Panc1 (cell line): ENCODE results near the gene GAP43. TPM values are rescaled to one million over a fixed set of nuclear protein-coding genes. Genes with fewer than 3 reads are reported as not detected.

Experiments
- ATAC-seq: fragments of 200-7000 bp; cut with Tn5 transposase; 2 replicates; pipeline ENCODE4 v1.9.1; 2020; ENCODE audit warnings: mild to moderate bottlenecking, moderate library complexity
- BruUV-seq: library from RNA; stranded (reverse); fragments of 400-500 nt; replicated peaks from 2 replicates; lab custom pipeline; 2021; lab: Mats Ljungman, UMichigan
- CTCF ChIA-PET: fragments of 300-600 bp; sonication (Branson Sonifier 250); formaldehyde crosslinking; loops from one replicate; lab custom pipeline; 2022; ENCODE audit warnings: antibody characterized with exemption; lab: Charles Lee
- POLR2A ChIA-PET: fragments of 300-600 bp; sonication (Branson Sonifier 250); formaldehyde crosslinking; loops from one replicate; lab custom pipeline; 2022; ENCODE audit warnings: antibody characterized with exemption; lab: Charles Lee
- DNase-seq: peaks from one replicate; pipeline ENCODE4 v3.0.0-alpha.2; 2010; ENCODE audit warnings: low read depth, low spot score
- H3K27ac ChIP-seq: 2 replicates; pipeline ENCODE4 v1.5.1; 2011; ENCODE audit warnings: mild to moderate bottlenecking, low read length, inconsistent platforms
- H3K27me3 ChIP-seq: fragments of 200-500 bp; sonication (Bioruptor generic); 2 replicates; pipeline ENCODE4 v1.6.0; 2014; ENCODE audit warnings: low read length, inconsistent platforms; ENCODE audit not compliant: control insufficient read depth, insufficient read depth
- H3K36me3 ChIP-seq: fragments of 200-500 bp; sonication (Bioruptor generic); 2 replicates; pipeline ENCODE4 v1.5.1; 2014; ENCODE audit warnings: inconsistent platforms, mild to moderate bottlenecking, low read length, moderate library complexity; ENCODE audit not compliant: control insufficient read depth, insufficient read depth
- H3K4me1 ChIP-seq: 2 replicates; pipeline ENCODE4 v1.5.1; 2011; ENCODE audit warnings: inconsistent platforms, mild to moderate bottlenecking, low read length, moderate library complexity; ENCODE audit not compliant: control insufficient read depth, insufficient read depth
- H3K4me3 ChIP-seq, 2 experiments: 2 replicates each; pipeline ENCODE4 v1.5.1; 2011 to 2012; ENCODE audit warnings: low read depth in 2 of 2, low read length in 2 of 2, mild to moderate bottlenecking in 2 of 2, inconsistent platforms in 1 of 2, moderate library complexity in 1 of 2
- H3K9me3 ChIP-seq: fragments of 200-500 bp; sonication (Bioruptor generic); 2 replicates; pipeline ENCODE4 v1.5.1; 2014; ENCODE audit warnings: low read depth, mild to moderate bottlenecking, inconsistent platforms, low read length, moderate library complexity; ENCODE audit not compliant: control insufficient read depth, insufficient read depth
- CTCF ChIP-seq: fragments of 450-650 bp; IDR thresholded peaks from 2 replicates; pipeline ENCODE4 v1.5.1; 2017; ENCODE audit warnings: mild to moderate bottlenecking
- POLR2AphosphoS5 ChIP-seq: IDR thresholded peaks from 2 replicates; pipeline ENCODE4 v1.6.1; 2012; ENCODE audit warnings: mild to moderate bottlenecking, low read depth, low read length, moderate library complexity
- SIN3A ChIP-seq: IDR thresholded peaks from 2 replicates; pipeline ENCODE4 v1.6.1; 2012; ENCODE audit warnings: low read depth, mild to moderate bottlenecking, low read length, moderate library complexity, borderline replicate concordance; ENCODE audit not compliant: insufficient read depth
- TCF7L2 ChIP-seq: IDR thresholded peaks from 2 replicates; pipeline ENCODE4 v1.6.1; 2011; ENCODE audit warnings: mild to moderate bottlenecking, low read depth, low read length, inconsistent platforms
- in situ Hi-C: cut with HindIII; loops from 2 replicates; pipeline ENCODE4 v1.10.0; 2016; ENCODE audit warnings: low sequenced_read_pairs, low pct_unique_long_range_greater_than_20kb
- intact Hi-C: fragments of 100-400 bp; cut with micrococcal nuclease; formaldehyde crosslinking; loops from one replicate; pipeline ENCODE4 v1.10.0; 2022; ENCODE audit not compliant: unreplicated experiment
- total RNA-seq: library from RNA; stranded (reverse); gene quantifications from one replicate; pipeline ENCODE4 v1.2.1, GENCODE V29; 2021; ENCODE audit not compliant: unreplicated experiment
- TF ChIP-seq, protein P1 (sequence below), 2 experiments: IDR thresholded peaks; 2 replicates each; pipeline ENCODE4 v1.6.1; 2011 to 2012; ENCODE audit warnings: low read depth in 2 of 2, control low read depth in 1 of 2, low read length in 1 of 2, mild to moderate bottlenecking in 1 of 2, moderate library complexity in 1 of 2; ENCODE audit not compliant: insufficient read depth in 1 of 2

The GAP43 gene
- total RNA-seq, 1 experiment from 2014 or later: not detected

DNA sequence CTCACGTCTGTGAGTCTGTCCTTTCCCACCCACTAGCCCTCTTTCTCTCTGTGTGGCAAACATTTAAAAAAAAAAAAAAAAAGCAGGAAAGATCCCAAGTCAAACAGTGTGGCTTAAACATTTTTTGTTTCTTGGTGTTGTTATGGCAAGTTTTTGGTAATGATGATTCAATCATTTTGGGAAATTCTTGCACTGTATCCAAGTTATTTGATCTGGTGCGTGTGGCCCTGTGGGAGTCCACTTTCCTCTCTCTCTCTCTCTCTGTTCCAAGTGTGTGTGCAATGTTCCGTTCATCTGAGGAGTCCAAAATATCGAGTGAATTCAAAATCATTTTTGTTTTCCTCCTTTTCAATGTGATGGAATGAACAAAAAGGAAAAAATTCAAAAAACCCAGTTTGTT lies 97.7 kb downstream of the GAP43 start:
- no peak overlapping the region for H3K4me3 ChIP-seq
- intact Hi-C loops (no loop called here), in situ Hi-C loops (no loop called here)
- BruUV-seq: no TSS peak
- no peak for TF ChIP-seq TCF7L2
- no peak for TF ChIP-seq SIN3A
- TF ChIP-seq, protein P1, sequence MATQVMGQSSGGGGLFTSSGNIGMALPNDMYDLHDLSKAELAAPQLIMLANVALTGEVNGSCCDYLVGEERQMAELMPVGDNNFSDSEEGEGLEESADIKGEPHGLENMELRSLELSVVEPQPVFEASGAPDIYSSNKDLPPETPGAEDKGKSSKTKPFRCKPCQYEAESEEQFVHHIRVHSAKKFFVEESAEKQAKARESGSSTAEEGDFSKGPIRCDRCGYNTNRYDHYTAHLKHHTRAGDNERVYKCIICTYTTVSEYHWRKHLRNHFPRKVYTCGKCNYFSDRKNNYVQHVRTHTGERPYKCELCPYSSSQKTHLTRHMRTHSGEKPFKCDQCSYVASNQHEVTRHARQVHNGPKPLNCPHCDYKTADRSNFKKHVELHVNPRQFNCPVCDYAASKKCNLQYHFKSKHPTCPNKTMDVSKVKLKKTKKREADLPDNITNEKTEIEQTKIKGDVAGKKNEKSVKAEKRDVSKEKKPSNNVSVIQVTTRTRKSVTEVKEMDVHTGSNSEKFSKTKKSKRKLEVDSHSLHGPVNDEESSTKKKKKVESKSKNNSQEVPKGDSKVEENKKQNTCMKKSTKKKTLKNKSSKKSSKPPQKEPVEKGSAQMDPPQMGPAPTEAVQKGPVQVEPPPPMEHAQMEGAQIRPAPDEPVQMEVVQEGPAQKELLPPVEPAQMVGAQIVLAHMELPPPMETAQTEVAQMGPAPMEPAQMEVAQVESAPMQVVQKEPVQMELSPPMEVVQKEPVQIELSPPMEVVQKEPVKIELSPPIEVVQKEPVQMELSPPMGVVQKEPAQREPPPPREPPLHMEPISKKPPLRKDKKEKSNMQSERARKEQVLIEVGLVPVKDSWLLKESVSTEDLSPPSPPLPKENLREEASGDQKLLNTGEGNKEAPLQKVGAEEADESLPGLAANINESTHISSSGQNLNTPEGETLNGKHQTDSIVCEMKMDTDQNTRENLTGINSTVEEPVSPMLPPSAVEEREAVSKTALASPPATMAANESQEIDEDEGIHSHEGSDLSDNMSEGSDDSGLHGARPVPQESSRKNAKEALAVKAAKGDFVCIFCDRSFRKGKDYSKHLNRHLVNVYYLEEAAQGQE (IDR thresholded peaks at IDR 0.05; ENCODE audit: insufficient read depth in 1 of 2, low read depth in 2 of 2, low read length in 1 of 2): no peak
- TF ChIP-seq POLR2AphosphoS5: no peak
- no peak for TF ChIP-seq CTCF
- no peak for ATAC-seq
- DNase-seq: no peak
- ChIA-PET CTCF (no interaction called here), POLR2A (no interaction called here)
- no peaks in the 10 kb centered on the region for H3K36me3 ChIP-seq
- H3K9me3 ChIP-seq: no peaks in the 10 kb centered on the region
- H3K4me1 ChIP-seq: no peaks in the 10 kb centered on the region
- no peak overlapping the region for H3K27ac ChIP-seq
- peaks cover 2% of the 10 kb centered on the region for H3K27me3 ChIP-seq

DNA sequence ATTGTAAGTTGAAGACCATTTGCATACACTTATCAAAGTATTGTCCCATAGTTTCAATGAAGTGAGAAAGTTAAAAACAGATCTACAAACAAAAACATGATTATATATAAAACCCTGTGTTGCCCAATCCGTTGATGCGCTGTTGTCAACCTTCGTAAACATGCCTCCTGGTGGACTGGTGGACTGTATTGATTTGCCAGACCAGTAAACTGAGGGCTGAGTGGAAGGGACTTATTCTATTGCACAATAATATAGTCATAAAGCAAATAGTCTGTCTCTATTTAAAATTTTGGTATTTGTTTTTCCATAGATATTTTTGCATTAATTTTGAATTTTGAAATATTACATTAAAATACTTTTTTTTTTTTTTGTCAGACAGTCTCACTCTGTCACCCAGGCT lies 102.5 kb downstream of the GAP43 start:
- H3K9me3 ChIP-seq: no peaks in the 10 kb centered on the region
- ChIA-PET CTCF (no interaction called here), POLR2A (no interaction called here)
- H3K27ac ChIP-seq: no peak overlapping the region
- H3K4me1 ChIP-seq: no peaks in the 10 kb centered on the region
- no peak for TF ChIP-seq POLR2AphosphoS5
- TF ChIP-seq CTCF: no peak
- TF ChIP-seq, protein P1 (IDR thresholded peaks at IDR 0.05; ENCODE audit: insufficient read depth in 1 of 2, low read depth in 2 of 2, low read length in 1 of 2): no peak
- TF ChIP-seq TCF7L2: no peak
- no peak for TF ChIP-seq SIN3A
- DNase-seq (no peak), ATAC-seq (no peak)
- intact Hi-C loops (no loop called here), in situ Hi-C loops (no loop called here)
- H3K36me3 ChIP-seq: no peaks in the 10 kb centered on the region
- H3K27me3 ChIP-seq: no peaks in the 10 kb centered on the region; the same call in 1 of the 2 replicates
- H3K4me3 ChIP-seq: no peak overlapping the region
- no TSS peak for BruUV-seq
